Suprapubic skin (tissue), 4 donors: ENCODE data around the gene ZNRD2.

Experiments used
- CTCF ChIP-seq, 2 donors: fragments of 200-600 bp in 1 of 2; fragments of 450-650 bp in 1 of 2; sonication (generic) in 1 of 2; IDR thresholded peaks; one replicate each; pipeline ENCODE4 v1.5.1; 2016 to 2019; ENCODE audit warnings: antibody characterized with exemption in 2 of 2, mild to moderate bottlenecking in 1 of 2, moderate library complexity in 1 of 2
- POLR2A ChIP-seq, 2 donors: fragments of 450-650 bp; IDR thresholded peaks; one replicate each; pipeline ENCODE4 v1.6.1; 2017; ENCODE audit warnings: antibody characterized with exemption in 2 of 2, mild to moderate bottlenecking in 2 of 2, moderate library complexity in 2 of 2
- POLR2AphosphoS5 ChIP-seq, 3 donors: sonication (generic); formaldehyde crosslinking; IDR thresholded peaks; one replicate each; pipeline ENCODE4 v1.6.1; 2017; ENCODE audit warnings: antibody characterized with exemption in 3 of 3

- TF ChIP-seq CTCF (IDR thresholded peaks at IDR 0.05) (no peak), POLR2A (IDR thresholded peaks at IDR 0.05) (no peak), POLR2AphosphoS5 (IDR thresholded peaks at IDR 0.05) (no peak)
Observed at GRCh38 chr11:65526744-65527143, 43.5 kb upstream of the ZNRD2 start.
